ENCODE data around the gene TRIO. TPM values are rescaled to one million over a fixed set of nuclear protein-coding genes. Genes with fewer than 3 reads are reported as not detected.

The TRIO gene
- total and polyA plus RNA-seq, 4 donors, result 22.0 to 374 (median 191) TPM

DNA sequence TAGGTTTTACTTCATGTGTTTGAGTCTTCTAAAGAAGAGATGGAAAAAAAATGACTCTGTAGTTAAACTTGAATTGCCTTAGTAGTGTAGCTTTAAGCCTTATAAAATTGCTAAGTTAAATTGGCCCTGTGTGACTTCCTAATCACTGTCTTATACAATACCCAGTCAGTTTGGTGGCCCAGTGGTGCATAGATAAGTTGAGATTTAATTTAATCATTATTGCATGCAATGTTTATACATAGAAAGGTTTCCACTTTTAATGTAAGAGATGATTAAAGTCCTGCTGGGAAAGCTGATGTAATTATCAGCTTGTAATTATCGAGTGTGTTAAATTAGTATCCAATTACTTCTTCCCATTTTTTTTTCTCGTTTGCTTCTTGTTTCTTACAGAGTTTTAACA, 187.1 kb downstream of the TRIO start:
- H3K27ac ChIP-seq (ENCODE audit: low read depth in 1 of 2, low read length in 2 of 2), result no peak overlapping the region
- peaks cover 2 to 3% of the 10 kb centered on the region in 2 donors for H3K36me3 ChIP-seq (ENCODE audit: control insufficient read depth in 1 of 2, insufficient read depth in 2 of 2, low read length in 1 of 2)
- H3K4me3 ChIP-seq (ENCODE audit: low read length in 2 of 2), result no peak overlapping the region
- 90 to 95% methylated on average over 2 of the region's 2 CpGs for WGBS, 2 donors
- H3K27me3 ChIP-seq (ENCODE audit: control insufficient read depth in 1 of 2, insufficient read depth in 2 of 2, low read length in 1 of 2), result no peaks in the 10 kb centered on the region
- H3K9me3 ChIP-seq (ENCODE audit: control insufficient read depth, low read length), result no peaks in the 10 kb centered on the region
- DNase-seq, result no peak
- H3K4me1 ChIP-seq (ENCODE audit: control insufficient read depth in 1 of 2, insufficient read depth in 2 of 2, low read length in 2 of 2), result peaks cover 3 to 4% of the 10 kb centered on the region in 2 donors
- intact Hi-C loops (cut with DNase I), result loop anchor here (5.0 to 10.0 kb wide), 2 partner anchors 33 to 215 kb away; no protein-coding TSS in a partner anchor
- ATAC-seq (ENCODE audit: low FRiP score), result no peak

DNA sequence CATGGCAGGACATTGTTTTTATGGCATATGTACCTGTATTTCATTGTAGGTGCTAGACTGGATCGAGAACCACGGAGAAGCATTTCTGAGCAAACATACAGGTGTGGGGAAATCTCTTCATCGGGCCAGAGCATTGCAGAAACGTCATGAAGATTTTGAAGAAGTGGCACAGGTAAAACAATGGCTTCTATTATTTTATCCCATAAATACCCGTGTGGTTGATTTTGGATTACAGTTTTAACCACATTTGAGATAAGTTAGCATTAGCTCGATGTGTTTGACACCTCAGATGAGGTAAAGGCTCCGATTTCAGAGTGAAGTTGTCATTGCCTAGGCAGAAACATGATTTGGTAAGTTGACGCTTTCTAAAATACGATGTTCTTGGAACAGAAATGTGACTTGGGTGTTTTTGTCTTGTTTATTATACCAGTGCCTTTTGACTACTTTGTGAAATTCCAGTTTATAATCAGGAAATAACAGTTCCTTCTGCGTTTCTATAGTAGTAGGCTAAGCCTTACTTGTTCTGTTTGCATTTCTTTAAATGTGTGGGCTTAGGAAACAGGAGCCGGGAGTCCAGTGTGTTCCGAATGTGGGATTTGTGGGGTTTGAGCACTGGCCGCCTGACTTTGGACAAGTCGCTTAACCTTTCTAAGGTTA, 187.7 kb downstream of the TRIO start:
- WGBS, 2 donors, result 78 to 80% methylated on average over 14 of the region's 14 CpGs
- ATAC-seq (ENCODE audit: low FRiP score), result no peak
- Histone ChIP-seq H3K4me1 (ENCODE audit: control insufficient read depth in 1 of 2, insufficient read depth in 2 of 2, low read length in 2 of 2) (peaks cover 3 to 4% of the 10 kb centered on the region in 2 donors), H3K4me3 (ENCODE audit: low read length in 2 of 2) (no peak overlapping the region), H3K9me3 (ENCODE audit: control insufficient read depth, low read length) (no peaks in the 10 kb centered on the region), H3K36me3 (ENCODE audit: control insufficient read depth in 1 of 2, insufficient read depth in 2 of 2, low read length in 1 of 2) (peaks cover 2 to 3% of the 10 kb centered on the region in 2 donors), H3K27ac (ENCODE audit: low read depth in 1 of 2, low read length in 2 of 2) (no peak overlapping the region), H3K27me3 (ENCODE audit: control insufficient read depth in 1 of 2, insufficient read depth in 2 of 2, low read length in 1 of 2) (no peaks in the 10 kb centered on the region)
- no peak for DNase-seq
- intact Hi-C loops (cut with DNase I), result loop anchor here (5.0 to 10.0 kb wide), 2 partner anchors 34 to 216 kb away; no protein-coding TSS in a partner anchor

DNA sequence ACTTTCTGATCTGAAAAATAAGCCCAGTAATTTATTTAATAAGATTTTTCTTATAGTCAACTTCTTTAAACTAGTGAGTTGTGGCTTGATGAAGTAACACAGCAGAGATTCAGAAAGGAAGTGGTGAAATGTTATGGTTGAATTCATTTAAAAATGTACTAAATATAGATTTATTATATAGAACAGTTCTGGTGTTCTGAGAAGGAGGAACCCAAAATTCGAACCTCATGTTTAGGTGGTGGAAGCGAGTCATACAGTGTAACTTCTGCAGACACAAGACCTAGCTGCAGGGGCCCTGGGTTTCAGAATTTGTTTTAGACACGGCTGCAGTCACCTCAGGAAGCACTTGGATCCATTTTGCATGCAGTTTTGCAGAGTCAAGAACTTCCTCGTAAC, 188.2 kb downstream of the TRIO start:
- Histone ChIP-seq H3K27ac (ENCODE audit: low read depth in 1 of 2, low read length in 2 of 2) (no peak overlapping the region), H3K4me3 (ENCODE audit: low read length in 2 of 2) (no peak overlapping the region), H3K9me3 (ENCODE audit: control insufficient read depth, low read length) (no peaks in the 10 kb centered on the region), H3K27me3 (ENCODE audit: control insufficient read depth in 1 of 2, insufficient read depth in 2 of 2, low read length in 1 of 2) (no peaks in the 10 kb centered on the region), H3K4me1 (ENCODE audit: control insufficient read depth in 1 of 2, insufficient read depth in 2 of 2, low read length in 2 of 2) (peaks cover 3 to 4% of the 10 kb centered on the region in 2 donors), H3K36me3 (ENCODE audit: control insufficient read depth in 1 of 2, insufficient read depth in 2 of 2, low read length in 1 of 2) (peaks cover 2 to 3% of the 10 kb centered on the region in 2 donors)
- WGBS, 2 donors, result 70 to 73% methylated on average over 4 of the region's 4 CpGs
- DNase-seq, result no peak
- intact Hi-C loops (cut with DNase I), result loop anchor here (5.0 to 10.0 kb wide), 2 partner anchors 34 to 217 kb away; no protein-coding TSS in a partner anchor
- ATAC-seq (ENCODE audit: low FRiP score), result no peak

DNA sequence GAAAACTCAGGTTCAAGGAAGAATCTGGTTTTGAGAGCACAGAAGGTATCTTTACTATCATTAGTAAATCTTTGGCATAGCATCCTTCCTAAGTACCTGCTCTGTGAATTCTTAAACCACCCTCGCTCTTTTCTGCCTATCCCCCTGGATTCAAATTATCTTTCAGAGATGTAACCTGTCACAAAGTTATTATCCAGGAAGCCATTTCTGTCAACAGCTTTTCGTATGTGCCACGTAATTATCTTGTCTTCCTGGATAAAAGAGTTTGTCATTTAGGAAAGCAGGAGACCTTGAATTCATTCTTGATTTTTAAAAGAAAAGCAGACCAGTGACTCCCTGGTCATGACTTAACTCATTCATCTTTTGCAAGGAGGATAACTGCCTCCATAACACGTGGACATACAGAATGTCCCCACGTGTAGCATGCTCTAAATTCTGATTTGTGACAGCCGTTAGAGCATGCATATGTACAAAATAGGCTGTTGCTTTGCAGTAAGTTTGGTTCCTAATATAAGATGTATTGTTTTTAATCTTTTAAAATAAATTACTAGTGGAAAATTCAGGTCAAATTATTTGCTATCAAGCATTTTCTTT, 189.0 kb downstream of the TRIO start:
- no peak overlapping the region for H3K4me3 ChIP-seq (ENCODE audit: low read length in 2 of 2)
- intact Hi-C loops (cut with DNase I), result loop anchor here (5.0 to 10.0 kb wide), 2 partner anchors 35 to 217 kb away; no protein-coding TSS in a partner anchor
- no peak for ATAC-seq (ENCODE audit: low FRiP score)
- no peaks in the 10 kb centered on the region for H3K9me3 ChIP-seq (ENCODE audit: control insufficient read depth, low read length)
- peaks cover 3 to 4% of the 10 kb centered on the region in 2 donors for H3K4me1 ChIP-seq (ENCODE audit: control insufficient read depth in 1 of 2, insufficient read depth in 2 of 2, low read length in 2 of 2)
- no peak overlapping the region for H3K27ac ChIP-seq (ENCODE audit: low read depth in 1 of 2, low read length in 2 of 2)
- no peaks in the 10 kb centered on the region for H3K27me3 ChIP-seq (ENCODE audit: control insufficient read depth in 1 of 2, insufficient read depth in 2 of 2, low read length in 1 of 2)
- peaks cover 2 to 3% of the 10 kb centered on the region in 2 donors for H3K36me3 ChIP-seq (ENCODE audit: control insufficient read depth in 1 of 2, insufficient read depth in 2 of 2, low read length in 1 of 2)
- no peak for DNase-seq
- WGBS, 2 donors, result 86% methylated on average over 6 of the region's 6 CpGs

DNA sequence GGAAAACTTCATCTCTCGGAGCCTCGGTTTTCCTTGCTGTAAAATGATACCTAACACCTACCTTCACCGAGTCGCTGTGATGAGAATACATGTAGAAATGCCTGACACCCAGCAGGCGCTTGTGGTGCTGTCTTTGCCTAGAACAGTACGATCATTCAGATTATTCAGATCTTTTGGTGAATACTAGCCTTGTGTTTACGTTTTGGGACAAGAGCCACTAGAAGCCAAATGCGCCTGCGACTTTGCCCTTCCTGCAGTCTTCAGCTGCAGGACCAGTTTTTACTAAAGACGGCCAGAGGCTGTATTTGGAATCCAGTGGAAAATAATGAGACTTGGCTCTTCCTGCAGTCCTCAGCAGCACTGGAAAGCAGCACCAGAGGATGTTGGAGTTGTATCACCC, 189.6 kb downstream of the TRIO start:
- 84 to 88% methylated on average over 10 of the region's 10 CpGs for WGBS, 2 donors
- no peak for DNase-seq
- H3K4me3 ChIP-seq (ENCODE audit: low read length in 2 of 2), result no peak overlapping the region
- no peaks in the 10 kb centered on the region for H3K9me3 ChIP-seq (ENCODE audit: control insufficient read depth, low read length)
- H3K27ac ChIP-seq (ENCODE audit: low read depth in 1 of 2, low read length in 2 of 2), result no peak overlapping the region
- peaks cover 2 to 3% of the 10 kb centered on the region in 2 donors for H3K36me3 ChIP-seq (ENCODE audit: control insufficient read depth in 1 of 2, insufficient read depth in 2 of 2, low read length in 1 of 2)
- H3K4me1 ChIP-seq (ENCODE audit: control insufficient read depth in 1 of 2, insufficient read depth in 2 of 2, low read length in 2 of 2), result peaks cover 3 to 4% of the 10 kb centered on the region in 2 donors
- intact Hi-C loops (cut with DNase I), result loop anchor here (5.0 to 10.0 kb wide), 2 partner anchors 35 to 218 kb away; no protein-coding TSS in a partner anchor
- H3K27me3 ChIP-seq (ENCODE audit: control insufficient read depth in 1 of 2, insufficient read depth in 2 of 2, low read length in 1 of 2), result no peaks in the 10 kb centered on the region
- no peak for ATAC-seq (ENCODE audit: low FRiP score)

DNA sequence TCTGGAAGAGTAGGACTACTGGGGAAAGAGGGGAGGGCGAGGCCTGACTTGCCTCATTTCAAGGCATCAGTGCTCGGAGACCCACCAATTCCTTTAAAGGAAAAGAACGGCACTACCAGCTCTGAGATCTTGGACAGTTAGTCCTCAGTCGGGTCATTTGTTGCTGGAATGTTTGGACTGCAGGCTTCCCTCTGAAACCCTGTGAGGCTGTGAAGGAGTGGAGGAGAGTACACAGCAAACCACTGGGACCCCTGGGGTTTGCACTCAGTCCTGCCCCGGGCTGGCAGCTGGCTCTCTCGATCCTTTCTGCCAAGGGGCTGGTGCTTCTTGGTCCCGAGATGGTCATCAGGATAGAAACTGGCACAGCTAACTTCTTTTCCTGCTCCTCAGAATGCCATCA, 194.5 kb downstream of the TRIO start:
- ATAC-seq (ENCODE audit: low FRiP score) (peak; percentile 24), DNase-seq (peak in 1 of 2 donors; percentile 79)
- Histone ChIP-seq H3K9me3 (ENCODE audit: control insufficient read depth, low read length) (no peaks in the 10 kb centered on the region), H3K27ac (ENCODE audit: low read depth in 1 of 2, low read length in 2 of 2) (peak overlapping the region; percentile 55 to 60), H3K4me3 (ENCODE audit: low read length in 2 of 2) (no peak overlapping the region), H3K36me3 (ENCODE audit: control insufficient read depth in 1 of 2, insufficient read depth in 2 of 2, low read length in 1 of 2) (peaks cover 2 to 3% of the 10 kb centered on the region in 2 donors), H3K27me3 (ENCODE audit: control insufficient read depth in 1 of 2, insufficient read depth in 2 of 2, low read length in 1 of 2) (no peaks in the 10 kb centered on the region), H3K4me1 (ENCODE audit: control insufficient read depth in 1 of 2, insufficient read depth in 2 of 2, low read length in 2 of 2) (peaks cover 3 to 7% of the 10 kb centered on the region in 2 donors)
- intact Hi-C loops (cut with DNase I), result loop anchor here in 1 of 2 donors (10.0 kb wide), 1 partner anchor 223 kb away; no protein-coding TSS in a partner anchor
- WGBS, 2 donors, result 17 to 25% methylated on average over 7 of the region's 7 CpGs

DNA sequence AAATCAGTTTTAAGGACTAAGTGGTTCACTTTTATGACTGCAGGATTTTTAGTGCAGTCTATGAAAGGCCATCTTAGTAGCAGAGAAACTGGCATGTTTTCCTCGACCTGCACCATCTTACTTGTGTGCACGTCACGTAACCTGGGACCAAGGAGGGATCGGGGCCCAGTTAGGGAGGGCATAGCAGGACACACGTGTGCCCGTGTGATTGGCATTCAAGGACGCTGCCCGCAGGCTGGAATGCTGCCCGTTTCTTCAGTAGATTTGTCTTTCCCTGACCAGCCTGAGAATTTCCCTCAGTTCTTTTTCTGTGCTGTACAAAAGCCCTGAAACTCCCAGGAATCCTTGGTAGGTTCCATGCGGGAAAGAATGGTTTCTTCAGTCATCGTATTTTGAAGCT, 196.3 kb downstream of the TRIO start:
- WGBS, 2 donors, result 12 to 21% methylated on average over 11 of the region's 11 CpGs
- H3K36me3 ChIP-seq (ENCODE audit: control insufficient read depth in 1 of 2, insufficient read depth in 2 of 2, low read length in 1 of 2), result peaks cover 0 to 3% of the 10 kb centered on the region in 2 donors
- peak overlapping the region in 1 of 2 donors; percentile 88 for H3K27ac ChIP-seq (ENCODE audit: low read depth in 1 of 2, low read length in 2 of 2)
- no peak overlapping the region for H3K4me3 ChIP-seq (ENCODE audit: low read length in 2 of 2)
- ATAC-seq (ENCODE audit: low FRiP score), result no peak
- intact Hi-C loops (cut with DNase I), result loop anchor here in 1 of 2 donors (10.0 kb wide), 1 partner anchor 225 kb away; no protein-coding TSS in a partner anchor
- no peaks in the 10 kb centered on the region for H3K9me3 ChIP-seq (ENCODE audit: control insufficient read depth, low read length)
- DNase-seq, result no peak
- peaks cover 0 to 3% of the 10 kb centered on the region in 2 donors for H3K4me1 ChIP-seq (ENCODE audit: control insufficient read depth in 1 of 2, insufficient read depth in 2 of 2, low read length in 2 of 2)
- no peaks in the 10 kb centered on the region for H3K27me3 ChIP-seq (ENCODE audit: control insufficient read depth in 1 of 2, insufficient read depth in 2 of 2, low read length in 1 of 2)

DNA sequence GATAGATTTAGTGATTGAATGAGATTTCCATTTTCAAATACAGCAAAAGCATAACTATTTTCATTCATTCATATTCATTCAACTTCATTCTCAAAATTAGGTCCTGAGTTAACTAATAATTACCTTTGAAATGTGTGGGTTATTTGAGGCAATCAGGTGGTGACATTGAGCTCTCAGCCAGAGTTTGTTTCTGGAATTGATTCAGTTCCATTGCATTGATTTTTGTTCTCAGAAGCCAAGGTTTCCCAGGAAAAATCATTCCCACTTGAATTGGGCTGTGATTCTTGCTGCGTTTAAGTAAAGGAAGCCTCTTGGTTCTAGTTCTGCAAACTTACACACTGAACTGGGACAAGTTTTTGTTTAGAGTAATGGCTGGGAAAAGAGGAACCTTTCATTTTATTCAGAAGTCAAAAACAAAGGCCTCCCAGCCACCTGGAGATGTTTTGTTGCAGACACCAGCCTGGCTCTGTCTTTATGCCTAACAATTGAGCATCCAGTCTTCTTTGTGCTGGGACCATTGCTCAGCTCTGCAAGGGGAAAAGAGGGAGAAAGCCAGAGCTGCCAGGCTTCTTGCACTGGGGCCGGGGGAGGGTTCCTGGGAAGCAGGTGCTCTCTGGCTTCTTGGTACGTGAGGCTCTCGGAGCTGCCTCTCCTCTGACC, 198.6 kb downstream of the TRIO start:
- no peaks in the 10 kb centered on the region for H3K27me3 ChIP-seq (ENCODE audit: control insufficient read depth in 1 of 2, insufficient read depth in 2 of 2, low read length in 1 of 2)
- no peak overlapping the region for H3K27ac ChIP-seq (ENCODE audit: low read depth in 1 of 2, low read length in 2 of 2)
- peaks cover under 1 to 5% of the 10 kb centered on the region in 2 donors for H3K36me3 ChIP-seq (ENCODE audit: control insufficient read depth in 1 of 2, insufficient read depth in 2 of 2, low read length in 1 of 2)
- ATAC-seq (ENCODE audit: low FRiP score) (no peak), DNase-seq (no peak)
- H3K9me3 ChIP-seq (ENCODE audit: control insufficient read depth, low read length), result no peaks in the 10 kb centered on the region
- intact Hi-C loops (cut with DNase I), result loop anchor here in 1 of 2 donors (10.0 kb wide), 1 partner anchor 347 kb away; no protein-coding TSS in a partner anchor
- H3K4me1 ChIP-seq (ENCODE audit: control insufficient read depth in 1 of 2, insufficient read depth in 2 of 2, low read length in 2 of 2), result peaks cover 0 to 3% of the 10 kb centered on the region in 2 donors
- 63 to 80% methylated on average over 4 of the region's 4 CpGs for WGBS, 2 donors
- no peak overlapping the region for H3K4me3 ChIP-seq (ENCODE audit: low read length in 2 of 2)

Data from aorta (tissue), 5 donors.